Vagina (tissue), 2 donors: ENCODE measurements around the gene CACHD1. TPM values are rescaled to one million over a fixed set of nuclear protein-coding genes. Genes with fewer than 3 reads are reported as not detected.

Experiments used
- DNase-seq, 2 donors: peaks; one replicate each; pipeline ENCODE4 v3.0.0-alpha.2; 2017; ENCODE audit errors: extremely low spot score in 2 of 2
- H3K27ac ChIP-seq: fragments of 200-600 bp; sonication (generic); one replicate; pipeline ENCODE4 v1.5.1; 2019
- H3K27me3 ChIP-seq: fragments of 200-600 bp; sonication (generic); one replicate; pipeline ENCODE4 v1.5.1; 2019
- H3K36me3 ChIP-seq, 2 donors: fragments of 200-600 bp; sonication (generic); one replicate each; pipeline ENCODE4 v1.5.1; 2017 to 2019
- H3K4me1 ChIP-seq: fragments of 200-600 bp; sonication (generic); one replicate; pipeline ENCODE4 v1.5.1; 2019
- H3K4me3 ChIP-seq, 2 donors: fragments of 200-600 bp; sonication (generic); 1 replicate in 1 of 2; 2 replicates in 1 of 2; pipeline ENCODE4 v1.5.1; 2016 to 2019
- H3K9me3 ChIP-seq: fragments of 200-600 bp; sonication (generic); one replicate; pipeline ENCODE4 v1.5.1; 2019
- POLR2A ChIP-seq, 2 donors: fragments of 450-650 bp; IDR thresholded peaks; one replicate each; pipeline ENCODE4 v1.6.1; 2017; ENCODE audit warnings: antibody characterized with exemption in 2 of 2, mild to moderate bottlenecking in 2 of 2, moderate library complexity in 2 of 2
- POLR2AphosphoS5 ChIP-seq, 2 donors: sonication (generic); formaldehyde crosslinking; IDR thresholded peaks; one replicate each; pipeline ENCODE4 v1.9.0; 2017; ENCODE audit warnings: antibody characterized with exemption in 2 of 2, mild to moderate bottlenecking in 2 of 2, low read depth in 1 of 2; ENCODE audit not compliant: insufficient read depth in 1 of 2
- intact Hi-C: fragments of 100-400 bp; cut with DNase I; formaldehyde crosslinking; loops from one replicate; pipeline ENCODE4 v1.15.1; 2023
- total RNA-seq: library from RNA; depleted of rRNA; stranded (reverse); fragments of >200 nt; gene quantifications from one replicate; pipeline ENCODE4 v1.2.3, GENCODE V29; 2016
- TF ChIP-seq, protein P1 (sequence below), 3 experiments: fragments of 450-650 bp in 2 of 3; fragments of 200-600 bp in 1 of 3; sonication (generic) in 1 of 3; IDR thresholded peaks; one replicate each; pipeline ENCODE4 v1.5.1; 2017 to 2019; ENCODE audit warnings: antibody characterized with exemption in 3 of 3, mild to moderate bottlenecking in 2 of 3, moderate library complexity in 2 of 3

Gene CACHD1
- total RNA-seq, 1 donor from 2014 or later = 27.7 TPM

DNA sequence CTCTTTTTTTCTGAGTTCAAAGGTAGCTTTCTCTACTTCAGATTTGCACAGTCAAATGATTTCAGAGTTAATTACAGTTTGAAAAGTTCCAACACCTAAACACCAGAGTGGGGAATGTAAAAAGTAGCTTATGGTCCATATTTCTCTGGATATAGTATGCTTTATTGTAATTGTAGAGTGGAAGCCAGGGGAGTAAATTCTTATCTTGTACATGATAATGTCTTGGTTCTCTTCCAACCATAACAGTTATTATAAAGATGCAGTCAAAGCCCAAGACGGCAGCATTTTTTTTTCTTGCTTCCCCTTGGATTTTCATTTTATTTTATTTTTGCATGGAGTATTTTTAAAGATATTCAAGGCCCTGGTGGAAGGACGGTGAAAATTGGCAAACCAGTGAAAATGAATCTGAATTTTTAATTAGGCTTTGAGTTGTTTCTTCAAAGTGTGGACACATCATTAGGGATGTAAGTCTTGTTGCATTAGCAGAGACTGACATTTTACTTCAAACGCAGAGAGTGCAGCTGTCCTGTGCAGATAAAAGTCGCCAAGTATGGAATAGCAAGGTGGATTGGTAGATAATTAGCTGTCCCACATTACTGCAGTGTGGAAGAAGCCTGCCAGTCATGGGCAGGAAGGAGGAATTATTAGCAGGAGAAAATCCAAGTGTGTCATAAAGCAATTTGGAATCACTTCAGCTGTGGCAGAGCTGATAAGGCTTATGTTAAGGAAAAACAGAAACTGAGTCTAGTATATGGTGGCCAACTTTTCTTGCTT is 11.3 kb downstream of the CACHD1 start:
- H3K4me3 ChIP-seq = no peak overlapping the region
- no peaks in the 10 kb centered on the region for H3K27me3 ChIP-seq
- intact Hi-C loops = no loop called here
- DNase-seq = no peak
- TF ChIP-seq POLR2AphosphoS5 (IDR thresholded peaks at IDR 0.05; ENCODE audit: insufficient read depth in 1 of 2, low read depth in 1 of 2) = no peak
- TF ChIP-seq, protein P1, sequence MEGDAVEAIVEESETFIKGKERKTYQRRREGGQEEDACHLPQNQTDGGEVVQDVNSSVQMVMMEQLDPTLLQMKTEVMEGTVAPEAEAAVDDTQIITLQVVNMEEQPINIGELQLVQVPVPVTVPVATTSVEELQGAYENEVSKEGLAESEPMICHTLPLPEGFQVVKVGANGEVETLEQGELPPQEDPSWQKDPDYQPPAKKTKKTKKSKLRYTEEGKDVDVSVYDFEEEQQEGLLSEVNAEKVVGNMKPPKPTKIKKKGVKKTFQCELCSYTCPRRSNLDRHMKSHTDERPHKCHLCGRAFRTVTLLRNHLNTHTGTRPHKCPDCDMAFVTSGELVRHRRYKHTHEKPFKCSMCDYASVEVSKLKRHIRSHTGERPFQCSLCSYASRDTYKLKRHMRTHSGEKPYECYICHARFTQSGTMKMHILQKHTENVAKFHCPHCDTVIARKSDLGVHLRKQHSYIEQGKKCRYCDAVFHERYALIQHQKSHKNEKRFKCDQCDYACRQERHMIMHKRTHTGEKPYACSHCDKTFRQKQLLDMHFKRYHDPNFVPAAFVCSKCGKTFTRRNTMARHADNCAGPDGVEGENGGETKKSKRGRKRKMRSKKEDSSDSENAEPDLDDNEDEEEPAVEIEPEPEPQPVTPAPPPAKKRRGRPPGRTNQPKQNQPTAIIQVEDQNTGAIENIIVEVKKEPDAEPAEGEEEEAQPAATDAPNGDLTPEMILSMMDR (IDR thresholded peaks at IDR 0.05) = no peak
- TF ChIP-seq POLR2A (IDR thresholded peaks at IDR 0.05) = no peak
- H3K4me1 ChIP-seq = peaks cover 70% of the 10 kb centered on the region
- no peaks in the 10 kb centered on the region for H3K9me3 ChIP-seq
- no peak overlapping the region for H3K27ac ChIP-seq
- H3K36me3 ChIP-seq = no peaks in the 10 kb centered on the region

DNA sequence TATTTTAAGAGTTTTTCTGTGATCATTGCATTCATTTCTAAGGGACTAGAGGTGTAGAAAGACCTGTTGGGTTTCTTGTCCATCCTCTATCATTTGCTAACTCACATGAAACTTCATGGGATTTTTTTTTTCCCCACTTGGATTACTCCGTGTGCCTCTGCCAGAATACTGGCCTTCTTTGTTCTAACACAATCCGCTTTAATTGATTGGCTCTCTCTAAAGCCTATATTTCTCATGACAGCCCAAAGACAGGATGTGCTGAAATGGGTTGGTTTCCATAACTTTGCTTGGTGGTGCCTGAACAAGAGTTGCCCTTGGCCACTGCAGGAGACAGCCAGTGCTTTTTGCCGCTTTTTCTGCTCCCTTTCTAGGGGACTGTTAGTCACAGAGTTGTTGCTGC is 12.2 kb downstream of the CACHD1 start:
- no peak for DNase-seq
- Histone ChIP-seq H3K9me3 (no peaks in the 10 kb centered on the region), H3K27me3 (no peaks in the 10 kb centered on the region), H3K27ac (no peak overlapping the region), H3K4me3 (no peak overlapping the region), H3K36me3 (no peaks in the 10 kb centered on the region), H3K4me1 (peaks cover 61% of the 10 kb centered on the region)
- TF ChIP-seq POLR2A (IDR thresholded peaks at IDR 0.05) (no peak), POLR2AphosphoS5 (IDR thresholded peaks at IDR 0.05; ENCODE audit: insufficient read depth in 1 of 2, low read depth in 1 of 2) (no peak)
- TF ChIP-seq, protein P1 (IDR thresholded peaks at IDR 0.05) = no peak
- intact Hi-C loops = no loop called here

DNA sequence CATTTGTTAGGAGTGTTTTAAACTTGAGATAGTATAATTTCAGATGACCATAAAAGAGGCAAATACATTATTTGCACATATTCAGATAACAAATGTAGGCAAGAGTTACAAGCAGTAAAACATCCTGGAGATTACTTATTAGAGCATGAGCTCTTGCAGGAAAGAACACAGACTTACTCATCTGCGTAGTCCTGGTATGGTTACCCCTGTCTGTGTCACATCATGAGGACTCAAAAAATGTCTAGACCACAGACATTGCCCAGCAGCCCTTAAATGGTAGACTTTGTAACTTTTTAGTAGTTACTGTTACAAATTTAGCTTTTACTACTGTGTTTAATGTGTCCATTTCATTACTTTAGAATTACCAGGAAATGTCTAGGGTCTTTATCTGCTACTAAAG is 12.8 kb downstream of the CACHD1 start:
- Histone ChIP-seq H3K9me3 (no peaks in the 10 kb centered on the region), H3K4me1 (peaks cover 58% of the 10 kb centered on the region), H3K27ac (no peak overlapping the region), H3K4me3 (no peak overlapping the region), H3K36me3 (no peaks in the 10 kb centered on the region), H3K27me3 (no peaks in the 10 kb centered on the region)
- TF ChIP-seq, protein P1 (IDR thresholded peaks at IDR 0.05) = no peak
- TF ChIP-seq POLR2A (IDR thresholded peaks at IDR 0.05) = no peak
- TF ChIP-seq POLR2AphosphoS5 (IDR thresholded peaks at IDR 0.05; ENCODE audit: insufficient read depth in 1 of 2, low read depth in 1 of 2) = no peak
- DNase-seq = no peak
- intact Hi-C loops = no loop called here

DNA sequence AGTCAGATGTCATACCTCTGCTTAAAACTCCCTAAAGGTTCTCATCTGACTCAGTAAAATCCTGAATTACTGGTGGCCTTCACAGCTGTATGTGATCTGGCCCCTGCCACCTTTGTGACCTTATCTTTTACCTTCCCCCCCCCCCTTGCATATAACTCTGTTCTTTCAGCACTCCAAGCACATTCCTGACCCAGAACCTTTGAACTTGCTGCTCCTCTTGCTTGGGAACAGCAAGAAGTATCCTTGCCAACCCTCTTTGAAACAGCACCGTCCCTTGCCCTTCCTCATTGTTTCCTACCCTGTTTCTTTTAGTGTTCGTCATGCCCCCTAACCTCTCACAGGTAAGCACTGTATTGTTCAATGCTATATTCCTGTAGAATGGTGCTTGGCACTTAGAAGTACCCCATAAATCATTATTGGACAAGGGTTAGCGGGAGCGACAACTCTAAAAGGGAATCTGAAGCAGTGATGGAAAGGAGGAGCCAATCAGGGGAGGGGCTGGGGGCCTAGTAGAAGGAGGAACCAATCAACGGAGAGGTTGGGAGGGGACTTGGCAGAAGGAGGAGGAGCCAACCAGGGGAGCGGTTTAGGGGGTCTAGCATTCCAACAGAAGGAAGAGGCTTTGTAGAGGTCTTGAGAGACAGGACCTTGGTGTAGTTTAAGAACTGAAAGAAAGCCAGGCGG is 13.9 kb downstream of the CACHD1 start:
- no peaks in the 10 kb centered on the region for H3K36me3 ChIP-seq
- H3K4me1 ChIP-seq = peaks cover 52% of the 10 kb centered on the region
- intact Hi-C loops = no loop called here
- H3K9me3 ChIP-seq = no peaks in the 10 kb centered on the region
- no peak overlapping the region for H3K27ac ChIP-seq
- no peak for TF ChIP-seq POLR2A (IDR thresholded peaks at IDR 0.05)
- H3K27me3 ChIP-seq = no peaks in the 10 kb centered on the region
- no peak overlapping the region for H3K4me3 ChIP-seq
- DNase-seq = no peak

DNA sequence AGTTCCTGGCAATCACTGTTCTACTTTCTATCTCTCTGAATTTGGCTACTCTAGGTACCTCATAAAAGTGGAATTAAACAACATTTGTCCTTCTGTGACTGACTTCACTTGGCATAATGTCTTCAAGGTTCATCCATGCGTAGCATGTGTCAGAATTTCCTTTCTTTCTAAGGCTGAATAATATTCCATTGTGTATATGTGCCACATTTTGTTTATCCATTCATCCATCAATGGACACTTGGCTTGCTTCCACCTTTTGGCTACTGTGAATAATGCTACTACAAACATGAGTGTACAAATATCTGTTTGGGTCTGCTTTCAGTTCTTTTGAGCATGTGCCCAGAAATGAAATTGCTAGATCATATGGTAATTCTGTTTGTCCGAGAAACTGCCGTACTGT is 14.7 kb downstream of the CACHD1 start:
- H3K9me3 ChIP-seq = no peaks in the 10 kb centered on the region
- H3K36me3 ChIP-seq = no peaks in the 10 kb centered on the region
- TF ChIP-seq, protein P1 (IDR thresholded peaks at IDR 0.05) = no peak
- TF ChIP-seq POLR2A (IDR thresholded peaks at IDR 0.05) = no peak
- no peak for TF ChIP-seq POLR2AphosphoS5 (IDR thresholded peaks at IDR 0.05; ENCODE audit: insufficient read depth in 1 of 2, low read depth in 1 of 2)
- no peak overlapping the region for H3K4me3 ChIP-seq
- intact Hi-C loops = no loop called here
- H3K27ac ChIP-seq = no peak overlapping the region
- no peak for DNase-seq
- no peaks in the 10 kb centered on the region for H3K27me3 ChIP-seq
- peaks cover 52% of the 10 kb centered on the region for H3K4me1 ChIP-seq
